Mesendoderm (in vitro differentiated cells): ENCODE results near the gene MUC22.
"Not testable (repeated sequence)": the region's sequence is repeated elsewhere in the genome, so short reads cannot be mapped to it uniquely, and the experiment has no call there.

ENCODE experiments used
- DNase-seq: peaks from one replicate; pipeline ENCODE4 v3.0.0; 2013
- H2AK5ac ChIP-seq: 2 replicates; pipeline ENCODE4 v1.6.1; 2013; ENCODE audit warnings: low read length, inconsistent platforms
- H2BK120ac ChIP-seq: 2 replicates; pipeline ENCODE4 v1.6.1; 2013; ENCODE audit warnings: low read depth, mild to moderate bottlenecking, low read length, moderate library complexity, mixed read lengths
- H2BK15ac ChIP-seq: replicated peaks from 2 replicates; pipeline ENCODE4 v1.6.1; 2013; ENCODE audit warnings: low read depth, mild to moderate bottlenecking, moderate library complexity
- H2BK5ac ChIP-seq: 2 replicates; pipeline ENCODE4 v1.6.1; 2013; ENCODE audit warnings: low read length, inconsistent platforms
- H3K18ac ChIP-seq: 2 replicates; pipeline ENCODE4 v1.6.1; 2013; ENCODE audit warnings: mild to moderate bottlenecking, low read length, mixed read lengths
- H3K23ac ChIP-seq: one replicate; pipeline ENCODE4 v1.6.1; 2013; ENCODE audit warnings: low read length
- H3K27ac ChIP-seq: 2 replicates; pipeline ENCODE4 v1.5.1; 2013; ENCODE audit warnings: low read depth, mild to moderate bottlenecking, inconsistent platforms, low read length, moderate library complexity
- H3K27me3 ChIP-seq: 2 replicates; pipeline ENCODE4 v1.6.1; 2013; ENCODE audit warnings: low read length, control low read depth, mild to moderate bottlenecking, inconsistent platforms; ENCODE audit not compliant: insufficient read depth, poor library complexity
- H3K36me3 ChIP-seq: 2 replicates; pipeline ENCODE4 v1.6.1; 2013; ENCODE audit warnings: low read length, inconsistent platforms; ENCODE audit not compliant: control insufficient read depth, insufficient read depth
- H3K4ac ChIP-seq: one replicate; pipeline ENCODE4 v1.6.1; 2013; ENCODE audit warnings: low read depth, mild to moderate bottlenecking, low read length, moderate library complexity
- H3K4me1 ChIP-seq: 2 replicates; pipeline ENCODE4 v1.6.1; 2013; ENCODE audit warnings: low read depth, low read length, inconsistent platforms; ENCODE audit not compliant: control insufficient read depth
- H3K4me2 ChIP-seq: 2 replicates; pipeline ENCODE4 v1.6.1; 2013; ENCODE audit warnings: low read length
- H3K4me3 ChIP-seq: 2 replicates; pipeline ENCODE4 v1.5.1; 2013; ENCODE audit warnings: mild to moderate bottlenecking, low read length
- H3K56ac ChIP-seq: one replicate; pipeline ENCODE4 v1.6.1; 2013; ENCODE audit warnings: low read length
- H3K79me1 ChIP-seq: 2 replicates; pipeline ENCODE4 v1.6.1; 2013; ENCODE audit warnings: low read length, inconsistent platforms
- H3K79me2 ChIP-seq: 2 replicates; pipeline ENCODE4 v1.6.1; 2013; ENCODE audit warnings: mild to moderate bottlenecking, low read length; ENCODE audit not compliant: control insufficient read depth, insufficient read depth
- H3K9ac ChIP-seq: 2 replicates; pipeline ENCODE4 v1.6.1; 2013; ENCODE audit warnings: low read length, inconsistent platforms
- H4K5ac ChIP-seq: one replicate; pipeline ENCODE4 v1.6.1; 2013; ENCODE audit warnings: low read length
- H4K8ac ChIP-seq: one replicate; pipeline ENCODE4 v1.6.1; 2013; ENCODE audit warnings: low read depth, mild to moderate bottlenecking, control low read depth, low read length, moderate library complexity
- WGBS: extraction: QIAGEN DNeasy Blood & Tissue Kit; methylation state at CpG from one replicate; pipeline ENCODE4 v1.1.7; 2013; ENCODE audit warnings: low lambda C conversion rate, missing lambda C conversion rate; ENCODE audit not compliant: insufficient coverage; ENCODE audit errors: extremely low coverage; 5-methylcytosine and 5-hydroxymethylcytosine counted together

Gene MUC22

DNA sequence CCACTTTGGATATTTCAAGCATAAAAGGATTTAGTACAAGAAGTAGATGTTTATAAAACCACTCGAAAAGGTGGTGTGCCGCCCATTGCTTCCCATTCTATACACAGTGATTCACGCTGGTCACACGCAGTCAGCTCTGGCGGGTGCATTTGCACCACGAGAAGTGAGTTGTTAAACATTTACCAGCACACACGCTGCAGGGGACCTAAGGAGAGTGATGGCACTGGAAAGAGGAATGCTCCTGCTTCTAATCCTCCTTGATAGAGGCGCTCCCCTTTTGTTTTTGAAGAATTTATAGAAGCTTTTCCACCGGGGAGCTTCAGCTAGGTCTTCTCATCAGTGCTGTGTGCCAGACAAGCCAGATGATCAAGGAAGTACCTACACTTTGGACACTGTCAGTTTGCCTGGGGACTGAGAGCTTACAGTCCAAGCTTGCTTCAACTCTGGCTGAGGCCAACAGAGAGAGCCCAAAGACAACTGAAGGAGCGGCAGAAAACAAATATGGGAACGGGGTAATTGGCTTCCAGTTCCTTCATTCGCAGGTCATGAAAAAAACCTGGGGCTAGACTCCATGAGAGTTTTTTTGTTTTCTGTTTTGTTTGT lies 31.2 kb downstream of the MUC22 start:
- no peaks in the 10 kb centered on the region for H3K27me3 ChIP-seq
- H2BK15ac ChIP-seq: no peak overlapping the region
- no peak overlapping the region for H2AK5ac ChIP-seq
- no peak overlapping the region for H4K8ac ChIP-seq
- no peak overlapping the region for H3K27ac ChIP-seq
- H2BK120ac ChIP-seq: no peak overlapping the region
- no peak for DNase-seq
- H3K23ac ChIP-seq: no peak overlapping the region
- WGBS: no CpG with 5 or more reads among the region's 12 CpGs
- H3K79me1 ChIP-seq: no peaks in the 10 kb centered on the region
- no peaks in the 10 kb centered on the region for H3K4me1 ChIP-seq
- no peaks in the 10 kb centered on the region for H3K79me2 ChIP-seq
- no peak overlapping the region for H2BK5ac ChIP-seq
- H3K9ac ChIP-seq: no peak overlapping the region
- no peak overlapping the region for H3K4ac ChIP-seq
- H3K56ac ChIP-seq: no peak overlapping the region
- no peak overlapping the region for H4K5ac ChIP-seq
- no peak overlapping the region for H3K18ac ChIP-seq
- H3K4me2 ChIP-seq: no peak overlapping the region
- no peak overlapping the region for H3K4me3 ChIP-seq
- H3K36me3 ChIP-seq: no peaks in the 10 kb centered on the region

DNA sequence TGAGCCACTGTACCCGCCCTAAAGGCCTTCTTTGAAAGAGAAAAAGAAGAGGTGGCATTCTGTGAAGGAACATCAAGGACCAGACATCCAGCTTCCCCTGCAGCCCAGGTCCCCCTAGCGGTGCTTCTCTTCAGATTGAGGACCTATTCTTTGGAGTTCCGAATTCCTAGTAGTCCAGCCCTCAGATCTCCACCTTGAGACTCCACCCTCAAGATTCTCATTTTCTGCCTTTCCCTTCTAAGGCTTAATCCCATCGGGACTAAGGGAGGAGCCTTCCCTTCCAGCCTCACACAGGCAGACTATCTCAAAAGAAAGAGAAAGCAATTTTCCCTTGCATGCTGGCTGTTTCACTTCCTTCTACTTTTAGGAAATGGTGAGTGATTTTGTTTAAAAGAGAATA lies 32.5 kb downstream of the MUC22 start:
- Histone ChIP-seq H3K9ac (no peak overlapping the region), H2BK15ac (no peak overlapping the region), H3K4me3 (no peak overlapping the region), H3K79me1 (no peaks in the 10 kb centered on the region), H2BK120ac (no peak overlapping the region), H3K4me1 (no peaks in the 10 kb centered on the region), H3K4me2 (no peak overlapping the region), H4K8ac (no peak overlapping the region), H3K18ac (no peak overlapping the region), H2BK5ac (no peak overlapping the region), H3K36me3 (no peaks in the 10 kb centered on the region), H3K27ac (no peak overlapping the region), H3K79me2 (no peaks in the 10 kb centered on the region), H3K23ac (no peak overlapping the region), H3K56ac (no peak overlapping the region), H3K4ac (no peak overlapping the region), H4K5ac (no peak overlapping the region), H2AK5ac (no peak overlapping the region), H3K27me3 (no peaks in the 10 kb centered on the region)
- no CpG with 5 or more reads among the region's 4 CpGs for WGBS
- peak; percentile 91 for DNase-seq

DNA sequence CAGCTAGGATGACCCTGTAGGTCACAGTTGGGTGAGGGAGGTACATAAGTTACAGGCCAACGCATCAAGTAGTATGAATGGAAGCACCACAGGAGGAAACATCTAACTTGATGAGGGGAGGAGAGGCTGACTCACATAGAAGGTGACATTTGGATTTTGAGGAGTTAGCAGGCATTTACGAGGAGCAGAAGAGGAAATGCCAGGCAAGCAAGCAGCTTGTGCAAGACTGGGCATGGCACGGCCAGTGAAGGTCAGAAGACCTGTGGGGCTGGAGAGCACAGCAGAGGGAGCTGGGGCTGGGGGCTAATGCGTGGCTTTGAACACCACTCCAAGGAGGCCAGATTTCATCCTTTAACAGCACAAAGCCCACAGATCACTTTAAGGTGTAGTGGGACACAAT lies 37.8 kb downstream of the MUC22 start:
- no peaks in the 10 kb centered on the region for H3K4me1 ChIP-seq
- no peak overlapping the region for H3K56ac ChIP-seq
- H3K4me2 ChIP-seq: no peak overlapping the region
- no peak overlapping the region for H2BK120ac ChIP-seq
- no peak overlapping the region for H3K4ac ChIP-seq
- H3K18ac ChIP-seq: no peak overlapping the region
- H3K36me3 ChIP-seq: no peaks in the 10 kb centered on the region
- no peaks in the 10 kb centered on the region for H3K79me1 ChIP-seq
- no peak overlapping the region for H3K27ac ChIP-seq
- H3K9ac ChIP-seq: no peak overlapping the region
- H3K27me3 ChIP-seq: no peaks in the 10 kb centered on the region
- no CpG with 5 or more reads among the region's 4 CpGs for WGBS
- no peak for DNase-seq
- no peak overlapping the region for H2BK5ac ChIP-seq
- H4K5ac ChIP-seq: no peak overlapping the region
- no peak overlapping the region for H3K23ac ChIP-seq
- H2AK5ac ChIP-seq: no peak overlapping the region
- H3K4me3 ChIP-seq: no peak overlapping the region
- H4K8ac ChIP-seq: no peak overlapping the region
- H2BK15ac ChIP-seq: no peak overlapping the region
- H3K79me2 ChIP-seq: no peaks in the 10 kb centered on the region

DNA sequence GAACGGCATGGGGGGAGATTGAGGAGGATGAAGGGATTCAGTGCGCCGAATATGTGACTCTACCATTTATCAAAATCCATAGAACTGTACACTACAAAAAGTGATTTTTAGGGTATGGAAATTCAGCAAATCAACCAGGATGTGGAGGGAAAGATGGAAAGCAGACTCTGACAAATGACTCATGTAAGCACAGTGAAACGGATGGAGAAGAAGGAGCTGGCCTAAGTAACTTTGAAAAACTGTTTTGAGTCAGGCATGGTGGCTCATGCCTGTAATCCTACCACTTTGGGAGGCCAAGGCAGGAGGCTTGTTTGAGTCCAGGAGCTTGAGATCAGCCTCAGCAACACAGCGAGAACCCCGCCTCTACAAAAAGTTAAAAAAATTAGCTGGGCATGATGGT lies 39.2 kb downstream of the MUC22 start:
- H3K4me3 ChIP-seq: no peak overlapping the region
- WGBS: no CpG with 5 or more reads among the region's 6 CpGs

DNA sequence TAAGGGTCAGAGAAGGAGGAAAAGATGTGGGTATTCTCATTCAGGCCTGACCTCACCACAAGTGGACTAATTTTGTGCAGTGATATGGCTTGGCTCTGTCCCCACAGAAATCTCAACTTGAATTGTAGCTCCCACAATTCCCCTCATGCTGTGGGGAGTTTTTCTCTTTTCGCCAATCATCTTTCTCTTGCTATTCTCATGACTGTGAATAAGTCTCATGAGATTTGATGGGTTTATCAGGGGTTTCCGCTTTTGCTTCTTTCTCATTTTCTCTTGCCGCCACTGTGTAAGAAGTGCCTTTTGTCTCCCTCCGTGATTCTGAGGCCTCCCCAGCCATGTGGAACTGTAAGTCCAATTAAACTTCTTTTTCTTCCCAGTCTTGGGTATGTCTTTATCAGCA lies 42.9 kb downstream of the MUC22 start:
- not testable (repeated sequence) for H2BK5ac ChIP-seq, H3K18ac ChIP-seq, H3K27ac ChIP-seq, H3K23ac ChIP-seq, H3K4me2 ChIP-seq, H3K4me3 ChIP-seq, H2BK120ac ChIP-seq, DNase-seq, H4K8ac ChIP-seq, H2BK15ac ChIP-seq, H3K79me1 ChIP-seq, H3K36me3 ChIP-seq, H3K4ac ChIP-seq, H2AK5ac ChIP-seq, H3K4me1 ChIP-seq, H3K27me3 ChIP-seq, H3K9ac ChIP-seq, H4K5ac ChIP-seq, H3K56ac ChIP-seq, H3K79me2 ChIP-seq
- WGBS: no CpG with 5 or more reads among the region's 4 CpGs

More for the DNA sequence above, 39.2 kb downstream of the MUC22 start:
- Histone ChIP-seq H3K23ac (no peak overlapping the region), H4K5ac (no peak overlapping the region), H3K36me3 (no peaks in the 10 kb centered on the region), H3K4me1 (no peaks in the 10 kb centered on the region), H3K4me2 (no peak overlapping the region), H2BK15ac (no peak overlapping the region), H3K9ac (no peak overlapping the region), H3K79me1 (no peaks in the 10 kb centered on the region), H3K4ac (no peak overlapping the region), H3K27ac (no peak overlapping the region), H3K27me3 (no peaks in the 10 kb centered on the region), H4K8ac (no peak overlapping the region), H3K18ac (no peak overlapping the region), H3K79me2 (no peaks in the 10 kb centered on the region), H2BK5ac (no peak overlapping the region), H3K56ac (no peak overlapping the region), H2BK120ac (no peak overlapping the region), H2AK5ac (no peak overlapping the region)
- DNase-seq: no peak

DNA sequence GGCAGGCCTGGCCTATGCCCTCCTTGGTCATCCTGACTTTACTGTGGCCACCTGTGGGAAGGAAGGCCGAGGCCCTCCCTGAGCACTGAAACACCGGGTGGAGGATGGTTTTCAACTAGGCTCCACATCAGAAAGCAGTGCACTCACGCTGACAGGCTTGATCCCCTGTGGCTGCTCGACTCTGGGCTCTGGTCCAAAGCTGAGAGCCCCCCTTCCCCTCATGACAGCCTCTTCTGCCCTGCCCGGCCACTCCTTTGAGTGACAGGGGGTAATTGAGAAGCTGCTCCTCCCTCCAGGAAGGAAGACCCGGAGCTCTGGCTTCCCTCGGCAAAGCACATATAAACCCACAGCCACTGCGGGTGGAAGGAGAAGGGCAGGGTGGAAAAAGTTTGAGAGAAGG lies 43.6 kb downstream of the MUC22 start:
- no CpG with 5 or more reads among the region's 8 CpGs for WGBS
- no peak overlapping the region for H3K27ac ChIP-seq

More for the DNA sequence above, 43.6 kb downstream of the MUC22 start:
- H3K36me3 ChIP-seq: no peaks in the 10 kb centered on the region
- no peak overlapping the region for H3K4me2 ChIP-seq
- H4K8ac ChIP-seq: no peak overlapping the region
- H4K5ac ChIP-seq: no peak overlapping the region
- H3K56ac ChIP-seq: no peak overlapping the region
- H3K79me1 ChIP-seq: no peaks in the 10 kb centered on the region
- no peak overlapping the region for H2BK5ac ChIP-seq
- H3K4me3 ChIP-seq: no peak overlapping the region
- no peak overlapping the region for H3K9ac ChIP-seq
- no peaks in the 10 kb centered on the region for H3K27me3 ChIP-seq
- H2BK120ac ChIP-seq: no peak overlapping the region
- H2AK5ac ChIP-seq: no peak overlapping the region
- no peak overlapping the region for H3K23ac ChIP-seq
- no peaks in the 10 kb centered on the region for H3K79me2 ChIP-seq
- no peak overlapping the region for H2BK15ac ChIP-seq
- no peak for DNase-seq
- H3K18ac ChIP-seq: no peak overlapping the region
- no peaks in the 10 kb centered on the region for H3K4me1 ChIP-seq
- H3K4ac ChIP-seq: no peak overlapping the region
